ENCODE data around the gene EPB41L3. TPM values are rescaled to one million over a fixed set of nuclear protein-coding genes. Genes with fewer than 3 reads are reported as not detected.

Gene EPB41L3
- total and polyA plus RNA-seq, 10 of the 15 experiments (the other 5 are each of a cell fraction or from before 2014, with no cell fraction given), result 0.11 to 0.69 (median 0.23) TPM; not detected in 6

DNA sequence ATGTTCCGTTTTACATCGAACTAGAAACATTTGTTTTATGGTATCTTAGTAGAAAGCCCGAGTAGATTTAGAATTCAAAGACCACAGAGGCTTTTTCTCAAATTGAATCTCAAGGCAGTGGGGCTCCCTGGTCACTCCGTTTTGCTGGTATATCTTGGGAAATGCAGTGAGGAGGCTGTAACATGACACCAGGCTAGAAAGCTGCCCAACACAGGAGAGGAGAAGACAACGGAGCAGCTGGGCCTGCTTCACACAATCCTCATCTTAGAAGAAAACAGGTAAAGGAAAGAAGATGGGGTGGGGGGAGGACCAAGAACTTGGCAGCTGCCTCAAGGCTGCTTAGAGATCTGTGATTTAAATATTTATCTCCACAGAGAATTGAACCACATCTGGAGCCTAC lies 38.3 kb upstream of the EPB41L3 start:
- TF ChIP-seq EGR1 (IDR thresholded peaks at IDR 0.05; ENCODE audit: borderline replicate concordance in 1 of 2, low read depth in 2 of 2, low read length in 2 of 2) (no peak), HCFC1 (IDR thresholded peaks at IDR 0.05; ENCODE audit: low read length) (no peak), EED (IDR thresholded peaks at IDR 0.05; ENCODE audit: low read depth) (no peak), HDAC6 (IDR thresholded peaks at IDR 0.05; ENCODE audit: unreplicated experiment) (no peak), FOS (IDR thresholded peaks at IDR 0.05; ENCODE audit: borderline replicate concordance, extremely low read depth, insufficient read length) (no peak), DPF2 (IDR thresholded peaks at IDR 0.05) (no peak)
- TF ChIP-seq, protein P1, sequence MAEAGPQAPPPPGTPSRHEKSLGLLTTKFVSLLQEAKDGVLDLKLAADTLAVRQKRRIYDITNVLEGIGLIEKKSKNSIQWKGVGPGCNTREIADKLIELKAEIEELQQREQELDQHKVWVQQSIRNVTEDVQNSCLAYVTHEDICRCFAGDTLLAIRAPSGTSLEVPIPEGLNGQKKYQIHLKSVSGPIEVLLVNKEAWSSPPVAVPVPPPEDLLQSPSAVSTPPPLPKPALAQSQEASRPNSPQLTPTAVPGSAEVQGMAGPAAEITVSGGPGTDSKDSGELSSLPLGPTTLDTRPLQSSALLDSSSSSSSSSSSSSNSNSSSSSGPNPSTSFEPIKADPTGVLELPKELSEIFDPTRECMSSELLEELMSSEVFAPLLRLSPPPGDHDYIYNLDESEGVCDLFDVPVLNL (IDR thresholded peaks at IDR 0.05; ENCODE audit: low read depth, low read length), result no peak
- FAIRE-seq (no peak), ATAC-seq (no peak), DNase-seq (ENCODE audit: low read depth, low spot score) (no peak)
- Histone ChIP-seq H3K79me2 (ENCODE audit: control insufficient read depth, insufficient read depth, low read length) (no peaks in the 10 kb centered on the region), H3K27me3 (replicated peaks in 1 of 2; ENCODE audit: control insufficient read depth in 2 of 2, insufficient read depth in 2 of 2, low read length in 1 of 2) (no peaks in the 10 kb centered on the region), H3K9ac (ENCODE audit: control insufficient read depth, insufficient read depth, low read length) (no peak overlapping the region), H3K27ac (ENCODE audit: control insufficient read depth, insufficient read depth) (no peak overlapping the region), H2AFZ (ENCODE audit: control insufficient read depth, low read depth, low read length) (no peak overlapping the region), H3K4me1 (ENCODE audit: control insufficient read depth, insufficient read depth, low read length) (no peaks in the 10 kb centered on the region), H3K4me2 (ENCODE audit: control insufficient read depth, insufficient read depth) (no peak overlapping the region), H3K4me3 (no peak overlapping the region), H3K9me3 (replicated peaks; ENCODE audit: control insufficient read depth, insufficient read depth, low read length) (no peaks in the 10 kb centered on the region), H4K20me1 (ENCODE audit: control insufficient read depth, insufficient read depth) (no peaks in the 10 kb centered on the region), H3K36me3 (ENCODE audit: control insufficient read depth in 2 of 2, insufficient read depth in 2 of 2, low read length in 1 of 2) (no peaks in the 10 kb centered on the region)
- BruUV-seq (replicated peaks), result no TSS peak
- CTCF ChIA-PET, result no interaction called here
- RAD21 ChIA-PET (ENCODE audit: unreplicated experiment), result no interaction called here
- POLR2A ChIA-PET, result no interaction called here
- 4% methylated on average over 5 of the region's 5 CpGs for WGBS (ENCODE audit: insufficient coverage, insufficient replicate concordance, low lambda C conversion rate, missing lambda C conversion rate)
- intact Hi-C loops (cut with micrococcal nuclease; ENCODE audit: unreplicated experiment), result no loop called here
- SMC1A ChIA-PET (ENCODE audit: uncharacterized antibody, unreplicated experiment), result interaction anchor here (1.3 kb wide), 1 partner anchor 33 kb away, joined by 4 read pairs; no protein-coding TSS in a partner anchor
- in situ Hi-C loops (cut with MboI), result no loop called here

DNA sequence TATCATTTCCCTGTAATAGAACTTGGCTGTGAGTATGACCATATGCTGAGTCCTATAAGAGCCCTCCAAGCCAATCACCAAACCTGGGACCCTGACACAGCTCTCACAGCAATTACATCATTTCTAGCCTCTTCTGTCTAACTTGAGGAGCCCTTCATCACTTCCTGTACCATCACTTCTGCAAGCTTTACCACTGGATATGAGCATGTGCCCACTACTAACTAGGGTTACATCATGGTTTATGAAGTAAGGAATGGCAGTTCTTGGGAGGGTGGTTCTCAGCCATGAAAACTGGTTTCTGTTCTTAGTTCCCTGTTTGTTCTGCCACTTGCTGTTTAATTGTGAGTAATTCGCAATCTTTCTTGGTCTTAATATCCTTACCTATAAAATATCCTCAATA lies 31.0 kb upstream of the EPB41L3 start:
- ATAC-seq, result no peak
- ChIA-PET CTCF (no interaction called here), SMC1A (ENCODE audit: uncharacterized antibody, unreplicated experiment) (no interaction called here), RAD21 (ENCODE audit: unreplicated experiment) (no interaction called here), POLR2A (no interaction called here)
- Histone ChIP-seq H3K79me2 (ENCODE audit: control insufficient read depth, insufficient read depth, low read length) (no peaks in the 10 kb centered on the region), H3K9ac (ENCODE audit: control insufficient read depth, insufficient read depth, low read length) (no peak overlapping the region), H4K20me1 (ENCODE audit: control insufficient read depth, insufficient read depth) (no peaks in the 10 kb centered on the region), H3K4me1 (ENCODE audit: control insufficient read depth, insufficient read depth, low read length) (no peaks in the 10 kb centered on the region), H3K9me3 (replicated peaks; ENCODE audit: control insufficient read depth, insufficient read depth, low read length) (no peaks in the 10 kb centered on the region), H3K27ac (ENCODE audit: control insufficient read depth, insufficient read depth) (no peak overlapping the region), H2AFZ (ENCODE audit: control insufficient read depth, low read depth, low read length) (no peak overlapping the region), H3K27me3 (replicated peaks in 1 of 2; ENCODE audit: control insufficient read depth in 2 of 2, insufficient read depth in 2 of 2, low read length in 1 of 2) (no peaks in the 10 kb centered on the region), H3K4me3 (no peak overlapping the region), H3K36me3 (ENCODE audit: control insufficient read depth in 2 of 2, insufficient read depth in 2 of 2, low read length in 1 of 2) (no peaks in the 10 kb centered on the region), H3K4me2 (ENCODE audit: control insufficient read depth, insufficient read depth) (no peak overlapping the region)
- intact Hi-C loops (cut with micrococcal nuclease; ENCODE audit: unreplicated experiment), result no loop called here
- in situ Hi-C loops (cut with MboI), result no loop called here
- 84% methylated on average over 1 of the region's 1 CpG for WGBS (ENCODE audit: insufficient coverage, insufficient replicate concordance, low lambda C conversion rate, missing lambda C conversion rate)
- BruUV-seq (replicated peaks), result no TSS peak
- DNase-seq (ENCODE audit: low read depth, low spot score), result no peak
- TF ChIP-seq, protein P2, sequence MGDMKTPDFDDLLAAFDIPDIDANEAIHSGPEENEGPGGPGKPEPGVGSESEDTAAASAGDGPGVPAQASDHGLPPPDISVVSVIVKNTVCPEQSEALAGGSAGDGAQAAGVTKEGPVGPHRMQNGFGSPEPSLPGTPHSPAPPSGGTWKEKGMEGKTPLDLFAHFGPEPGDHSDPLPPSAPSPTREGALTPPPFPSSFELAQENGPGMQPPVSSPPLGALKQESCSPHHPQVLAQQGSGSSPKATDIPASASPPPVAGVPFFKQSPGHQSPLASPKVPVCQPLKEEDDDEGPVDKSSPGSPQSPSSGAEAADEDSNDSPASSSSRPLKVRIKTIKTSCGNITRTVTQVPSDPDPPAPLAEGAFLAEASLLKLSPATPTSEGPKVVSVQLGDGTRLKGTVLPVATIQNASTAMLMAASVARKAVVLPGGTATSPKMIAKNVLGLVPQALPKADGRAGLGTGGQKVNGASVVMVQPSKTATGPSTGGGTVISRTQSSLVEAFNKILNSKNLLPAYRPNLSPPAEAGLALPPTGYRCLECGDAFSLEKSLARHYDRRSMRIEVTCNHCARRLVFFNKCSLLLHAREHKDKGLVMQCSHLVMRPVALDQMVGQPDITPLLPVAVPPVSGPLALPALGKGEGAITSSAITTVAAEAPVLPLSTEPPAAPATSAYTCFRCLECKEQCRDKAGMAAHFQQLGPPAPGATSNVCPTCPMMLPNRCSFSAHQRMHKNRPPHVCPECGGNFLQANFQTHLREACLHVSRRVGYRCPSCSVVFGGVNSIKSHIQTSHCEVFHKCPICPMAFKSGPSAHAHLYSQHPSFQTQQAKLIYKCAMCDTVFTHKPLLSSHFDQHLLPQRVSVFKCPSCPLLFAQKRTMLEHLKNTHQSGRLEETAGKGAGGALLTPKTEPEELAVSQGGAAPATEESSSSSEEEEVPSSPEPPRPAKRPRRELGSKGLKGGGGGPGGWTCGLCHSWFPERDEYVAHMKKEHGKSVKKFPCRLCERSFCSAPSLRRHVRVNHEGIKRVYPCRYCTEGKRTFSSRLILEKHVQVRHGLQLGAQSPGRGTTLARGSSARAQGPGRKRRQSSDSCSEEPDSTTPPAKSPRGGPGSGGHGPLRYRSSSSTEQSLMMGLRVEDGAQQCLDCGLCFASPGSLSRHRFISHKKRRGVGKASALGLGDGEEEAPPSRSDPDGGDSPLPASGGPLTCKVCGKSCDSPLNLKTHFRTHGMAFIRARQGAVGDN (IDR thresholded peaks at IDR 0.05), result no peak
- TF ChIP-seq HCFC1 (IDR thresholded peaks at IDR 0.05; ENCODE audit: low read length) (no peak), RUNX3 (IDR thresholded peaks at IDR 0.05; ENCODE audit: low read length) (no peak), CHD2 (IDR thresholded peaks at IDR 0.05; ENCODE audit: borderline replicate concordance, low read depth, low read length) (no peak), FOXM1 (IDR thresholded peaks at IDR 0.05; ENCODE audit: low read depth, low read length) (no peak)
- no peak for FAIRE-seq

Measured in GM12878 (cell line).